Stimulated activated CD8-positive, alpha-beta memory T cell treated with anti-CD3 and anti-CD28 coated beads, Interleukin-2, amount 100 ng/mL, for 1 hour (primary cell): ENCODE results near the gene GRIK4.
"Not testable (repeated sequence)": the region's sequence is repeated elsewhere in the genome, so short reads cannot be mapped to it uniquely, and the experiment has no call there.

ENCODE experiments used
- DNase-seq, 2 donors: peaks; one replicate each; pipeline ENCODE4 v3.0.0-alpha.2; 2020; ENCODE audit warnings: low read depth in 2 of 2

The GRIK4 gene

DNA sequence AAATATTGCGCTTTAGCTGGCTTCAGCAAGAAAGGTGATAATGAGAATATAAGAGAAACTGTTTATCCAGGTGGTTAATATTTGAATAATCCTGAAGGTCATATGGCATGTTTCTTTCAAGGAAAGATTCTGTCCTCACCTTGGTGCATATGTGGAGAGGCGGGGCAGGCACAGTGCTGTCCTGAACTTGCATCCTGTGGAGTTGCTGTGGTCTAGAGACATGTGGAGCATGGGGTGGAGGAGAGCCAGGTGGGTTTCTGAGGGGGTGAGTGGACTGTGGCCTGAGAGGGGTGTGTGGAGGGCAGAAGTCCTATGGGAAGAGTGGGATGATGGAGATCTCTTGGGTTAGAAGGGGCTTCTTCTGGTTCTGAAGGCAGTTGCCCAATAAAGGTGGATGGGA, 65.5 kb downstream of the GRIK4 start:
- DNase-seq: no peak

DNA sequence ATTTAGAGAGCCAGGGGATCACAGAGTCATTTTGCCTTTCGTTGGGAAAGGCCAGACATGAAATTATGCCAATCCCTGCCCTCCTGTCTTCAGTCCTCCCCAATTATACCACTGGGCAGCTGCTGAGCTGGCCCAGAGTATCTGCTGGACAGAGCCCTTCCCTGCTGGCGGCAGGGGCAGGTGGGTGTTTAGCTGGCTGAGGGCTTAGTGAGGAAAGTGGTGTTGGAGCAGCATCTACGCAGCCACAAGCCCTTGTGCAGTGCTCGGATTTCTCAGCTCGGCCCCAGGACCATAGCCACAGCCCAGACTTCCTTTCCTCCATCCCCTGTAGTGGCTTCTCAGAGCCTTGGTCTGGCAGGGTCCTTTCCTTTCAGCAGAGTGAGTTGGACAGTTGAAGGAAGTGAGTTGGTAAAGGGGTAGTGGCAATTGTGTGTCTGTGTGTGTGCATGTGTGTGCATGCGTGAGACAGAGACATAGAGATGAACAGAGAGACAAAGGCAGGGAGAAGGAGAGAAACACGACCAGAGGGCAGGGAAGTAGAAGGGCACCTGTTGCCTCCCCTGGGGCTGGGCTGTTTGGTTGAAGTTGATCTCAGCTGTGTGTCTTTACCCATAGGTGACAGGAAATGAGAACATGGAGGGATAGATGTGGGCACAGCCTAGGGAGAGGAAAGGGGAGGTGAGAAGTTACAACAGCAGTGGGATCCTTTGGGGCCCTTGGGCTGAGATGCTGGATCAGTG, 66.2 kb downstream of the GRIK4 start:
- DNase-seq: no peak

DNA sequence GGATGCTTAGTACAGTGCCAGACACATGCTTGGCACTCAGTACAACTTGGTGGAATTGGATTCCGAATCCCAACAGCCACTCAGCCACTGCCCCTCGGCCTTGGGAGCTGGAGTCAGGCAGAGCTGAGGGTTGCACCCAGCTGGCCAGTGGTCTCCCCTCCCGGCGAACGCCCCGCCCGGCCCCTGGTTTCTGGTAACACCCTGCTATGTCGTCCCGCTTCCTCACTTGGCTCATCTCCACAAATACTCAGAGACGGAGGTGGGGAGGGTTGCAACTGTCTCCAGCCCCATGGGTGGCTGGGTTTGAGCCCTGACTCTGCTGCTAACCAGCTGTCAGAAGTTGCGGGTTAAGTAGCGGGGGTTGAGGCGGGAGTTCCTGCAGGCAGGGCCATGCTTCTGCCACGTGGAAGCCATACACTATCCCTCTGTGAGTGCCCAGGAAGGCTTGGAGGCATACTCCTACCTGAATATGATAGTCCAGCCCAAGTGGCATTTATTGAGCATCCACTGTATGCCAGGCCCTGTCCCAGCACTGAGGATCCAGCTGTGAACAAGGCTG, 67.1 kb downstream of the GRIK4 start:
- no peak for DNase-seq

DNA sequence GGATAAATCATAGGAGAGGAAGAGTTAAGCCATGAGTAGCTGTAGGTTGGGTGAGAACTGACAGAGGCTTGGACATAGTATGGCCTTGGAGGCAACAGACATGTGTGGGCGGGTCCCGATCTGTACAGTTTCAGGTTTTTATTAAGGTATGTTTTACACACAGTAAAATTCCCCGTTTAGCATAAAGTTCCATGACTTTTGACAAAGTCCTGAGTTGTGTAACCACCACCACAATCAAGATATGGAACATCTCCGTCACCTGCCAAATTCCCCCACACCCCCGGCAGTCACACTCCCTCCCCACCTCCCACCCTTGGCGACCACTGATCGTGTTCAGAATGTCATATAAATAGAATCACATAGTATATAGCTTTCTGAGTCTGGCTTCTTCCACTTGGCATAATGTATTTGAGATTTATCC, 68.1 kb downstream of the GRIK4 start:
- DNase-seq: no peak

DNA sequence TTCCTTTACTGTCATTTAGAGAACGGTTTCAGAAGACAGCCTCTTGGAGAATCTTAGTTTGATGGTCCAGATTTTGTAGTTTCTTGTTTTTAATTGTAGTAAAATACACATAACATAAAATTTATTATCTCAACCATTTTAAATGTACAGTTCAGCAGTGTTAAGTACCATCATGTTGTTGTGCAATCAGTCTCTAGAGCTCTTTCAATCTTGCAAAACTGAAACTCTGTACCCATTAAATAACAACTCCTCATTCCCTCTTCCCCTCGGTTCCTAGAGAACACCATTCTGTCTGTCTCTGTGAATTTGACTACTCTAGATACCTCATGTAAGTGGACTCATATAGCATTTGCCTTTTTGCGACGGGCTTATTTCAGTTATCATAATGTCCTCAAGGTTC, 69.8 kb downstream of the GRIK4 start:
- no peak for DNase-seq

DNA sequence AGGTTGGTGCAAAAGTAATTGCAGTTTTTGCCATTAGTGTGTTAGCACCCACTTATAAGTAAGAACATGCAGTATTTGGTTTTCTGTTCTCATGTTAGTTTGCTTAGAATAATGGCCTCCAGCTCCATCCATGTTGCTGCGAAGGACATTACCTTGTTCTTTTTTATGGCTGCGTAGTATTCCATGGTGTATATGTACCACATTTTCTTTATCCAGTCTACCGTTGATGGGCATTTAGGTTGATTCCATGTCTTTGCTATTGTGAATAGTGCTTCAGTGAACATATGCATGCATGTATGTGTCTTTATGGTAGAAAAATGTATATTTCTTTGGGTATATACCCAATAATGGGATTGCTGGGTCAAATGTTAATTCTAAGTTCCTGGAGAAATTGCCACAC, 71.0 kb downstream of the GRIK4 start:
- not testable (repeated sequence) for DNase-seq

DNA sequence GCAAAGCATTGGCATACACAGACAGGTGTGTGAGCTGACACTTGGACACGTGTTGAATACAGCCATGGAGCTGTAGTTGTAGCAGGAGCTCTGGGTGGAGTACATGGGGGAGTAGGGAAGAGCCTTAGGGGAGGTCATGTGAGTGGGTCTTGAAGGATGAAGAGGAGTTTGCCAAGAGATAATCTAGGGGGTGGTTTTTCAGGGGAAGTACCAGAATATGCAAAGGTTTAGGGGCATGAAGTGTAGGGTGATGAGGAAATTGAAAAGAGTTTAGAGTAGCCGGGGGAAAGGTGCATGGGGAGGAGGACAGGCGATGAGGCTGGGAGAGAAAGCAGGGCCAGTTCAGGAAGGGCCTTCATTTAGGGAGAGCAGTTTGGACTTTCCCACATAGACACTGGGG, 74.5 kb downstream of the GRIK4 start:
- no peak for DNase-seq

DNA sequence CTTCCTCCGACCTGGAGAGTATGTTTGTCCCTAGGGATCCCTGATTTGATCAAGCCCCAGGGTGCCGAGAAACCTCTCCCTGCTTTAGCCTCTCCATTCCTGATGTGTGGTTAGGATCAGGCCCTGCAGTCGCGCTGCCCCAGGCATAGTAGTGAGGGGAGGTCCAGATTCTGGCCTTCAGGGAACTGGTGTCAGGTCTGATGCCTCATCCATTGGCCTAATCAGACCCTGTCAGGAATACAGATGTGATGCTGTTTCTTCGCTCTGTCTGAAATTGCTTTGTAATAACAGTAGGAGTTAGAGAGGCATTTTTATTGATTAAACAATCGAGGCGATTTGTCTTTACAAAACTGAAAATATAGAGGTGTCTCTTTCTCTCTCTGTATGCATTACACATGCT, 75.2 kb downstream of the GRIK4 start:
- no peak for DNase-seq

DNA sequence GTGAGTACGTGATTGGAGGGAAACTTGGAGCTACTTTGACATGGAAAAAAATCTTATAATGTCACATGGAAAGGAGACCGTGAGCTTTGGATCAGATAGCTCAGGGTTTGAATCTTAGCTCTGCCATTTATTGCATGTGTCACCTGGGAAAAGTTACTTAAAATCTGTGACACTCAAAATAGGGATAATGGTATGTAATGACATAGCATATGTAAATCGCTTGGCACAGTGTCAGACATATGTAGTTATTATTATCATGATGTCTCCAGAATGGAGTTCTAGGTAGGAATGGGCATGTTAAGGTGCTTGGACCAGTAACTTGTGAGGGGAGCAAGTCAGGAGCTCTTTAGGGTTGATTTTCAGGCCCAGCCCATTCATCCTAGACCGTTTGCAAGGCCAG, 75.8 kb downstream of the GRIK4 start:
- DNase-seq: no peak

DNA sequence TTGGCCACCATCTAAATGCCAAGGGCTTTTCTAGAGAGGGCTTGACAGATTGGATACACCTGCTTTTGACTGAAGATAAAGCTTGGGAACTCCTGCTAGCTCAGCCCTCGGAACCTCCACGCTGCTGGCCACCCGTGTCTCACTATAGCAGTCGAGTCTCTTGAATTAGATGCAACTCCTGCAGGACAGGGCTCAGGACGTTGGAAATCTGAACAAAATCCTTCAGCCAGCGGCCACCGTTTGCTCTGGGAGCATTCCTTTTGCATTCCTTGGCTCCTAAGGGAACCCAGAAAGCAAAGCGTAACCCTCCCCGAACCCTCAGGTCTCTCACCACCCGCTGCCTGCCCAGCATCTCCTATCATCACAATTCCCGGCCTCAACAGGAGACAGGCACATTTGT, 77.8 kb downstream of the GRIK4 start:
- DNase-seq: no peak

DNA sequence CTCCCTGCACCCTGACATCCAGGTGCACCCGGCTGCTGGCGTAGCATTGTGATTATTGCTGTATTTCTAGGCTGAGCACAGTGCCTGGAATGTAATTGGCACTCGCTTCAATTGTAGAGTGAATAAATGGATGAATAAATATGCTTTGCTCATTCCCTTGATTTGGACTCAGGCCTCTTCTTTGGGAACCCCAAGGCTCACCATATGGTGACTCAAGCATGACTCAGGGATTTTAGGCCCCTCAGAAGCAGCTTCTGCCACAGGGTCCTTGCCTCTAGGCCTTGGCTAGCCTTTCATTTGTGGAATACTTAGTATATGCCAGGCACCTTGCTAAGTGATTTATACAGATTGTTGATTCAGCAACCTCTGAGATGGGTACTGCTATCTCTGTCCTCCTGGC, 78.9 kb downstream of the GRIK4 start:
- no peak for DNase-seq

DNA sequence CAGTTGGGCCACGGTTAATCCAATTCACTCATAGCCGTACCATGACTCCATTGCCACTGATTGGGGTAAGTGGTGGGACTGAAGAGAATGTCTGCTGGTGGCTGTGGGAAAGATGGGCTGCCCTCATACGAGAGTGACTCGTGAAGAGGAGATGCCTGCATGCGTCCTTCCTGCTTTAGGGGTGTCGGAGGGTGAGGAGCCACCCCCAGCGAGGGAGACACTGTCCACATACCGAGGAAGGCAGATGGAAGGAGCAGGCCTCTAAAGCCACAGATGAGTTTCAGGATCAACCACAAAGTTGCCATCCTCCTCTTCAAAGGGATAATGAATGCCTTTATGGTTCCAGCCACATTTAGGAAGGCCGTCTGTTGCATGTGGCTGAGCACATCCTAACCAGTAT, 83.2 kb downstream of the GRIK4 start:
- DNase-seq: no peak

DNA sequence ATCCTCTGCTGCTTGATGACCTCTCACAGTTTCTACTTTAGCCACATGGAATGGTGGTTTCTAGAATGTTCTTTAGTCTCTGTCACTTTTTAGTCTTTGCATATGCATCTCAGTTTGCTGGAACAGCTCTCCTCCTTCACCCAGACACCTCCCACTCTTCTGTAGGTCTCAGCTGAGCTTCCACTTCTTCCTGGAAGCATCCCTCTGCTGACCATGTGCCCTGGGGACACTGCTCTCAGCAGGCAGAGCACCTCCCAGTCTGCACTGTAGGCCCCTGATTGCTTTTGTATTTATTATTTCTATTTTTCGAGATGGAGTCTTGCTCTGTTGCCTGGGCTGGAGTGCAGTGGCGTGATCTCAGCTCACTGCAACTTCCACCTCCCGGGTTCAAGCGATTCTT, 84.0 kb downstream of the GRIK4 start:
- DNase-seq: no peak

DNA sequence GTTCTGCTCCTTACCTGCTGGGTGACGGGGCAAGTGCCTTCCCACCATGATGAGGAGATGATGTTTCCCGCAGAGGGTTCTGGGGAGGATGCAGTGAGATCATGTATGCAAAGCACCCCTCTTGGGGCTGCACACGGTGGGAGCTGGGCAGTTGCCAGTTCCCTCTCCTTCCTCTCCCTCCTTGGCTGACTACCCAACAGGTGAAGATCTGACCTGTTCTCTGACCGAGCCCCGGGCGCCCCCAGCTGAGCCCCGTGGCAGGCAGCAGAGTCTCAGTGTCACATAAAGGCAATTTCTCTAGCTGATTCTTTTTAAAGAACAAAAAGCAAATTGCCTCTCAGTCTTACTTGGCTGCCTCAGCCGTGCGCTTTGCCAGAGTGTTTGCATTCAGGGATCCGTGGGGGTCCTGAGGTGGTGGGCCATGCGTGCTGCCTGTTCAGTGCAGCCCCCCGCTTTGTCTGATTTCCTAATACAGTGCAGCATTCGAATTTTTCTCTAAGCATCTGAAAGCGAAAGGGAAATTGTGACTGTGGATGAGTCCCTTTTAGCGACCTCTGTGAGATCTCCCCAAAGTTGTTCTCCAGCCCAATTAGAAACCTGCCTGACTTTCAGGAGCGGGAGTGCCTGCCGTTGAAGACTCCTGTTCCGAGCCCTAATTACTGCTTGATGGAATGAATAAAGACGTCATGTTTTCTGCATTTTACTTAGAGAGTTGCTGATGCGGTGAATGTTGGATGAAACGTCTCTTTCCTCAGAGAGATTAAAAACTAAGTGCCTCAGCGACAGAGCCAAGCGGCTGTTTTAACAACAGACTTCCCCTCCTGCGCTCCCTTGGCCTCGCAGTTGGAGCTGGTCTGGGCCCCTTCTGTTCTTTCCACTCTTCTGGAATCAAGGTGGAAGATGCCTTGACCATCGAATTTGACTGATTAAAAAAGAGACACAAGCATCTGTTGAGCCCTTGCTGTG, 86.0 kb downstream of the GRIK4 start:
- DNase-seq: no peak

DNA sequence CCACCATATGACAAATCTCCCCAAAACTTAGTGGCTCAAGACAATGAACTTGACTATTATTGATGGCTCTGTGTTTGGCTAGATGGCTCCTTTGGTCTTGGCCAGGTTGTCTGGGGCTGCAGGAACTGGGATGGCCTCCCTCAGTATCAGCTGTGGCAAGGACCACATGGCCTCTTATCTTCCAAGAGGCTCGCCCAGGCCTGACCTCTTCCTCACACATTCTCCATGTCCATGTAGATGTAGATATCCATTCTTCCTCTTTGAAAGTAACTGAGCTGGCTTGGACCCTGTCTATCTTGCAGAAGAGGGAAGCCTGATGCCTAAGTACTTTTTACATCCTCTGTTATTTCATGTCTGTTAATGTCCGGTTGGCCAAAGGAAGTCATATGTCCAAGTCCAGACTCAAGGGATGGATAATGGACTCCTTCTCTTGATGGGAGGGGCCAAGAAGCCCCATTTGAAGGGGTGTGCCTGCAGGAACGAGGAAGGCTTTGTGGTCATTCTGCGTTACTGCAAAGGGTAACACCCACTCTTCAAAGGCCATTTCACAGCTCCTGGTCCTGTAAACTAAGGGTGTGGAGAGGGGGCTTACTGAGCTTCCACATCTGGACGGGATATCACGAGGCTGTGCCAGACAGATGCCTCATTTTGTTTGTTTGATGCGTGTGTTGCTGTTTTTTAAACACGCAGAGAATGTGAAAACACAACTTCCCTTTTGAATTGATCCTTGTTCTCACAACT, 87.1 kb downstream of the GRIK4 start:
- no peak for DNase-seq

DNA sequence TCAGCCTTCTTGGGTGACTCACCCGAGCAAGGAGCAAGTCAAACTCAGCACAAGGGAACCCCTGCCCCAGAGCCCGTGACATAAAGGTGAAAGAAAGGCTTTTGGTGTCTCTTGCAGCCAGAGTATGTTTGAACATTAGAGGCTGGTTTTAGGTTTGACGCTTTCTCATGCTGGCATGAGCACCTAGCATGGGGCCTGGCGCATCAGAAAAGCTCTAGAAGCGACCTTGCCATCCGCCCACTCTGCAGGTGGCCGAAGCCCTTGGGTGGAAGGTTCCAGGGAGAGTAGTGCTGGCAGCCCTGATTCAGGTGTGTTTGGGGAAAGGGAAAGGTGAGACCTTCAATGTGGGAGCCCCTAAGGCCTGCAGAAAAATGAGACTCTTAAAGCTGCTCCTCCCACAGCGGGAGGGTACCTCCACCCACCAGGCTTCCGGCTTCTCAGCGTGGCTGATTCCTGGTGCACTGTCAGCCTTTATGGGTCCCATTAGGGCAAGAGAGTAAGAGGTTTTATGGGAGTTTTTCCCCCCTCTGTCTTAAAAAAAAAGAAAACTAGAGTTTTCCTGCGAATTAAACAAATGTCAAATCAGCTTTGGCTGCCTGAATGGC, 88.4 kb downstream of the GRIK4 start:
- DNase-seq: no peak

DNA sequence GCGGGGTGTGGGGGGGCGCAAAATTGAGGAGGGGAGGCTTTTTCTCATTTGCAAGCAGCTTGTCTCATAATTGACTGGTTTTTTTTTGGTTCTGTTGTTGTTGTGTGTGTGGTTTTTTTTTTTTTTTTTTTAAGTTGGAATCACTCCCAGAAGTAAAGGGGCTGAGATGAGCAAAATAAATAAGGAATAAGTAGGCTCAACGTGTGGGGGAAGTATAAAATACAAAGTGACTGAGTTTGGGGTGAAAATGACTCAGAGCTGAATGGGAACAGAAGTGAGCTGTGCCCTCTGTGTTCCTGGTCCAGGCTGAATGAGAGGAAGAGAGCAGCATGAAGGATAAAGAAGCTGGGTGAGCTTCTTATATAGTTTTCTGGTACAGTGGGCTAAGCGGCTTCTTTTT, 90.0 kb downstream of the GRIK4 start:
- DNase-seq: no peak

DNA sequence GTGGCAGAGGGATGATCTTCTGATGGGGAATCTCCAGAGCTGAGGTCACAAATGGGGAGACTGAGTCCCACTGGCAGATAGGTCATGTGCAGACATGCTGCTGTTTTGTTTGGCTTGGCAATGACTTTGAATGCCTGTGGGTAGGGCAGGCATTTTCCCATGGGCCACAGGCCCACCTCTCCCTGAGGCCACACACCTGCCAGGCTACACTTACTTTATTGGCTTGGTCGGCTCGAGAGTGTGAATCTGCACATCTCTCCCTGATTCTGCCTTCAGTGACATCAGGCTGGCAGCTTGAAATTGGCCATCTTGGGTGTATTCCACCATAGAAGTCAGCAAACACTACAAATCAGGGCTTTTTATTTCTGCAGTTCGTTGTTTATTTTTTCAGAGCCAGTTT, 91.5 kb downstream of the GRIK4 start:
- DNase-seq: no peak

DNA sequence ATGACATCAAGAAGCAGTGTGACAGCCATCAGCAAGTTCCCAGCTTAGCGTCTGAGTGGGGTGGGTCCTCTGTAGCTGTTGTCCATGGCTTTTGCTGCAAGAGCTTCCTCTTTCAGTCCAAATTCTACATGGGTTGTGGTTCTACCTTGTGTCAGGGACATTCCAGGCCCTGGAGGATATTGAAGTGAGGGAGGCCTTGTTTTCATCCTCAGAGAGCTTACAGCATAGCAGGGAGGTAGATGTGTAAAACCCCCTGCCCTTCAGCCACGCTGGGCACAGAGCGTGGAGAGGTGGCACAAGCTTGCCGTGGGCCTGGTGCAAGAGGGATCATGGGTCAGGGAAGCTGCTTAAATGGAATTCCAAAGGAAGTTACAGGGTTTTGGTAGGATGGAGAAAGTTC, 93.9 kb downstream of the GRIK4 start:
- no peak for DNase-seq

DNA sequence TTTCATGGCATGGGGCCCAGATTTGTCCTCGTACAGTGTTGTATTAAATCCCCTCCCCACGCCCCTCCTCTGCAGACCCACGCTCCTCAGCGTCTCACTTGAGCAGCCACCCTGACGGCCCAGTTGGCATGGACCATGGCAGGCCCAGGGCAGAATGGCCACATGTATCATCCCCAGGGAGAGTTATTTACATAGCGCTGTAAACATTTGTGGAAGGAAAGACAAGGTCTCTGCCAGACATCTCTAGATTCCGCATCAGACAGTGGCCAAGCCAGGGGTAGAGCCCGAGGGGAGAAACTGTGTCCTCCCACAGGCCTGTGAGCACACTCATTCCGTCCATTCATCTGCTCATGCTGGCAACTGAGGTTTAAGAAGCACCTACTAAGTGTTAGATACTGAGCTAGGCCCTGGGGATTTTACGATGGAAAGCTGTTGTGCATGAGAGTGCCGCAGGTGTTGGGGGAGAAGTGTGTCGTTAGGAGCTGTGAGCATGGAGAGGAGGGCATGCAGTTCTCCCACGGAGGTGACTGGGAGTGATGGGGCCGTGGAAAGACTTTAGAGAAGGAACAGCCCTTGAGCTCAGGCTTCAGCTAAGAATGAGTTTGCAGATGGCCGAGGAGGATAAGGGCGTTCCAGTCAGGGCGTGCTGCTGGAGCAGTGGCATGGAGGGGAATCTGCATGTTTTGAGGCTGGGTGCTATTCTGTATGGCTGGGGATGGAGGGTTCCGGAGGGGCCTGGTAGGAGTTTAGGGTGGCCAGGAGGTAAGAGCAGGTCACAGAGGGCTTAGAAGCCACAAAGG, 94.9 kb downstream of the GRIK4 start:
- no peak for DNase-seq

DNA sequence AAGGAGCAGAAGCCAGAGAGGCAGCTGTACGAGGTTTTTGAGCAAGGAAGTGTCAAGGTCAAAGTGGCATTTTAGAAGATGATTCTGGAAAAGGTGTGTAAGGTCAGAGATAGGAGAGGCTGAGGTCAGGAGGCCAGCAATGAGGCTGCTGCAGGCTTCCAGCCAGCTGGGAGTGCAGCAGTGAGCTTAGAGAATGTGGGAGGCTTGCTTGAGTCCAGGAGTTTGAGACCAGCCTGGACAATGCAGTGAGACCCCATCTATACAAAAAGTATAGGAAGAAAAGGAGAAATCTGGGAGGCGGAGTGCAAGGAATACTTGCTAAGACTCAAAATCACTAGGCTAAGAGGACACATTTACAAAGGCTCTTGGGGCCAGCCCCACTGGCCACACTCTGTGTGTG, 96.5 kb downstream of the GRIK4 start:
- no peak for DNase-seq
